ENCODE results near the gene CBFA2T3.

- TF ChIP-seq EZH2 (IDR thresholded peaks at IDR 0.05) (no peak), POLR2AphosphoS5 (IDR thresholded peaks at IDR 0.05; ENCODE audit: borderline replicate concordance, low read depth, low read length) (no peak), FOXP2 (optimal IDR thresholded peaks at IDR 0.05; ENCODE audit: control extremely low read depth, extremely low read length, insufficient read depth) (no peak)
Observed at GRCh38 chr16:88999457-89000206, 22.6 kb upstream of the CBFA2T3 start.
